Measurements from ENCODE around the gene RPS15A.

RPS15A gene

DNA sequence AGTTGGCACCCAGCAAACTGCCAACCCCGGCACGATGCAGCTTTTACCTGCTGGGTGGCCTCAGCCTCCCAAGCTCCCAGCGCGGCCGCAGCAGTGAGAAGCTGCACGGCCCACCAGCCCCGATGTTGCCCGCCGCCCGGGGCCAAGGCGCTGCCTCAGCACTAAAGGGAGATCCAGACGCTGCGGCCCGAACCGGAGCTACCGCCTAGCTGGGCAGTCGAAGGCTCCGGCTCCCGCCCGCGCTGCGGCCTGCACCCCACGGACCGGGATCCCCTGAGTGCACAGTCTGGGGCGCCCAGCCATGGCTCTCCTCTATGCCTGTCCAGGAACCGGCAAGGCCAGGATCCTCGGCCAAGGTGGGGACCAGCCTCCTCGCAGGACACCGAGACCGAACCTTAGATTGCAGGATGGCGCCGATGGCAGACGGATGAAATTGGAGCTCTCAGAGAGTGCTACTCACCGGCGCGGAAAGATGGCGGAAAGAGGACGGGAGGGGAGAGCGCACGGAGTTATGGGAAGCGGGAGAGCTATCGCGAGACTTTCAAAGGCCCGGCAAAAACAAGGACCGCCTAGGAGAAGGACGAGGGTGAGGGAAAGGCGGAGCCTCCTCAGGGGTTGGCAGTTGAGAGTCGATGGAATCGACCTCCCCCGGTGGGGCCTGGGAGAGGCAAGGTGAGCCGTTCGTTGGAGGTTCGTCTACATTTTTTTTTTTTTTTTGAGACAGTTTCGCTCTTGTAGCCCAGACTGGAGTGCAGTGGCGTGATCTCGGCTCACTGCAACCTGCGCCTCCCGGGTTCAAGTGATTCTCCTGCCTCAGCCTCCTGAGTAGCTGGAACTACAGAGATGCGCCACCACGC, at the start of gene RPS15A:
Gene RPS15A, minus strand, starts transcription at position 485 of the 857 bp plus-strand sequence. CDS start 1,221 bp downstream, outside the sequence.
- DNase-seq = peak; percentile 94

DNA sequence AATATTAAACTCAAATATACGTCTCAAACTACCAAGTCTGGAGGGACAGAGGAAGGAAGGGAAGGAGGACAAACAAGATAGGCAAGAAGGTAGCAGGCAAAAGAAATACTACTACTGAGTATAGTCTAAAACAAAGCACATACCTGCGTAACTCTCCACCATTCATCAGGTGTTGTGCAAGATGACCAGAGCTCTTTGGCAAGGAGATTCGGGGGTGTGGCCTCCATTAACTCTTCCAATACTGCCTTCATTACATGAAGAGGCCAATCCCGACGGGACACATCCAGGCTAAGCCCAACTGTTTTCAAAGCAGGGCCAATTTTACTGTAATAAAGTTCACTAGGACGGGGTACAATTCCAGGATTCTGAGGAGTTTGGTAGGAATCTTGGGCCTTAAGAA, 49.4 kb upstream of the RPS15A start:
- DNase-seq = no peak

DNA sequence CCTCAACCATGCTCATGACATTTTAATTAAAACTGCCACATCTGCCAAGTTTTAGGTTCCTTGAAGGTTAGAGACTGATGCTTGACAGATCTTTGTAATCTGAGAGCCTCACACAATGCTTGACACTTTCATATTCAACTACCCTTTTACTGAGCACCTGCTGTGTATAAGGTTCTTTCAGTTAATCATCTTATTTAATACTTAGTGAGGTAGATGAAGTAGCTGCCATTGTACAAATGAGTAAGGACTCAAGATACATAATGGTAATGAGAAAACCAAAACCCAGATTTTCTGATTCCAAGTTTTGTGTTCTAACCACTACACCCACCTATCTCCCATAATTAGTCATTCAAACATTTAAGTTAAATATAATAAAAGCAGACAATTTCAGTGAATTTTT, 46.6 kb upstream of the RPS15A start:
- no peak for DNase-seq

DNA sequence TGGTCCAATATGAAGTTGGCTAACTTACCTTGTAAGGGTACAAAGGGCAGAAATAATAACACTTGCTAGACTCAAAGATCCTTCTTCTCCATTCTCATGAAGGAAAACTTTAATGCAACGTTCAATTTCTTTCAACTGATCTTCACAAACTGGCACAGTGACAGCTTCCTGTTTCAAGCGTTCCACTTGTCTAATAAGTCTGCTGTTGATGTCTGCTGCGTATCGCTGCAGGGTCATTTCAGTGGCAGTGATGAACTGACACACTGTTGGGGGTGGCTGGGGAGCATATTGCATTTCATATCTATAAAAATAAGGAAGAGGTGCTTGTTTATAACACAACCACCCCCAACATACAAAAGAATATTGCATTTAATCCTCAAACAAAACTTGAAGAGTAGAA, 44.7 kb upstream of the RPS15A start:
- DNase-seq = no peak

DNA sequence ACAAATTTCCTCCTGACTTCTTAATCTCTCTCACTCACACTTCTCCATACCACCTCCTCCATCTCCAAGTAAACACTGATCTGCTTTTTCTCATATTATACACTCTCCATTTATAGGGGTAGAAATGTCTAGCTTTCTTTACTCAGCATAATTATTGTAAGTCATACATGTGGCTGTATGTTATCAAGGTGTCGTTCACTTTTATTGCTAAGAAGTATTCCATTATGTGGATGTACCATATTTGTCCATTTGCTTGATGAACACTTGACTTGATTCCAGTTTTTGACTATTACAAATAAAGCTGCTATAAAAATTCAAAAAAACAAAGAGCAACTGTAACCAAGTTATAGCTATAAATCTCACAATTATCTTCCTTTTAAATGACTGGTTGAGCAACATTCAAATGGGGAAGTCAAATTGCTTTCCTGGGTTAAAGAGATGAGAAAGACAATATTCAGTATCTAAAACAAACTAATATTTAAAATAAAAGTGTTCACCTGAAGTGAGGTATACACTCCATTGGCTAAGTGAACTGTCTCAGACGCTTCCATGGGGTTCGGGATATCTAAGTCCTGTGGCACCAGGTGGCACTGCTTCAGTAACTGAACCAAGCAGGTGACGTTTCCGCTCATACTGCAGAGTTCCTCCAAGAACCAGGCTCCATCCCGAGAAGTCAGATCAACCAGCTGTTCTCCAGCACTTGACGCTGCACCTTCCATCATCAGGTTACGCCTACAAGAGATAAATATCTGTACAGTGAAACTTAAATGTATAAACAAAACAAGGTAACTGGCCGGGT, 43.8 kb upstream of the RPS15A start:
- DNase-seq = no peak

DNA sequence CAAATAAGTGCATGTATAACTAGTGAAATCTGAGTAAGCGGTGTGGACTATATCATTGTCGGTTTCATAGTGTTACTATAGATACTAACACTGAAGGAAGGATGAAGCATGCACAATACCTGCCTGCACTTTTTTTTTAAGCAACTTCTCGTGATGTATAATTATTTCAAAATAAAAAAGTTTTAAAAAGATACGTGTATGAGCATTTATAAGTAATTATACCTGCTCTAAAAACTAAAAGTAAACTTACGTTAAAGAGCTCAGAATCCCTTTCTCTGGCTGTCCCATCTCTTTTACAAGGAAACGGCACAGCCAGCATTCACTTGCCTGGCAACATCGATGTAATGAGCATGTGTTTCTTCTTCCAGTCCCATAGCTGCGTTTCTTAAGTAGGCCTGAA, 42.5 kb upstream of the RPS15A start:
- DNase-seq = no peak

DNA sequence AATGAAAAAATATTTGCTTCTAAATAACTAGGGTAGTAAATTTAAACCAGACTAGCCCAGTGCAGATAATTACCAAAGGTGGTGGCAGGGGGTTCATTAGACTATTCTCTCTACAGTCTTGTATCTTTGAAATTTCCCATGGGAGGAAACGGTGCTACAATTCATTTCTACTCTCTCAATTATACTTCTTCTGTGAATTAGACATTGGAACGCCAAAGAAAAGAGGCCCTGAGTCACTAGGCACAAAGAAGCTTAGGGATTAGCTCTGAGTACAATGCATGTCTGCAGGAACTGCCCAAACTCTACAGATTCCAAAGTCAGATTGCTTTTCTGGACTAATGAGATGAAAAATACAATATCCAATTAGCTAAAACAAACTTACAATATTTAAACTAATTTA, 41.9 kb upstream of the RPS15A start:
- no peak for DNase-seq

DNA sequence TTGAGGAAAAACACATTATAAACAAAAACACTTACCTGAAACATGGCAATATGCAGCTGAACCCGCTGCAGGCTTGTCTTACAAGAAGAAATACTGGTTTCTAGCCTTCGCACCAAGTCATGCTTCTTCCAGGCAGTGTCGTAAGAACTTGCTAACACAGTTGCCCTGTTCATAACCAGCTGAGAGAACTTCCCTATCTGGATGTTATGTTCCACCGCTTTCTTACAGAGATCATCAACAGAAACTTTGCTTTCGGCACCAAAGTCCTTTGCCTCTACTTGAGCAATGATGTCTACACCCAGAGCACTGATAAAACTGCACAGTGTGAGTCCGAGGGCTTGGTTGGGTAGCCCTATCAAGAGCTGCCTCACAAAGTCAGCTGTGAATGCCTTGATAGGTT, 39.1 kb upstream of the RPS15A start:
- DNase-seq = no peak

DNA sequence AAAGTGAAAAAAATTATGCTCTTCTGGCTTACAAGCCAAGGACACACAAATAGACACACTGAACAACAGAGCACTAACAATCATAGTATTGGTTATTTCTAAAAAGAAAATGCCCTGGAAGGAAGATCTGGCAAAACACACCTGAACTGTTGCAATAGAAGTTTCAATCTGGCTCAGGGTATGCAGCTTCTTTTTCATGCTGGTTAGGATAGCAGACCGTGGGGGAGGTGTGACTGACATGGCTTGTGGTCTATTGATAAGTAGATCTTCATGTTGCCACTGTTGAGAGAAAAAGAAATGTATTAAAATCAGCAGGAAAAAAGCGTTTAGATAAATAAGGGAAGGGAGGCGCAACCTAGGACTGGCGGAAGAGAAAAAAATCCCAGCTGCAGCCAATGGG, 37.8 kb upstream of the RPS15A start:
- no peak for DNase-seq

DNA sequence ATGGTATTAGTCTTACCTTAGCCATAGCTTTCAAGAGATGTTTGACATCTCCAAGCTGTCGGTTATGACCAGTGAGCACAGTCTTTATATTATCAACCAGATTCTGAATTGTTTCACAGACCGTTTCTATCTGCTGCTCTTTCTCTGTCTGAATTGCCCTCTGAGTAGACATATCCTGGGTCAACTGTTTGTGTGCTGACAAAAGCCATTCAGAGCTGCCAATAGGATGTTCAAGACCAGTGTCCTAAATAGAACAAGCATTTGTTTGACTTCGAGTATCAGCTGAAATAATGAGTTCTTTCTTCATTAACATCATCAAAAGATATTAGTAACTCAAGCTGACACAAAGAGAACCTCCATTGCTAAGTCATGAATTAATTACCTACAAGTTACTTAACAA, 26.2 kb upstream of the RPS15A start:
- no peak for DNase-seq

DNA sequence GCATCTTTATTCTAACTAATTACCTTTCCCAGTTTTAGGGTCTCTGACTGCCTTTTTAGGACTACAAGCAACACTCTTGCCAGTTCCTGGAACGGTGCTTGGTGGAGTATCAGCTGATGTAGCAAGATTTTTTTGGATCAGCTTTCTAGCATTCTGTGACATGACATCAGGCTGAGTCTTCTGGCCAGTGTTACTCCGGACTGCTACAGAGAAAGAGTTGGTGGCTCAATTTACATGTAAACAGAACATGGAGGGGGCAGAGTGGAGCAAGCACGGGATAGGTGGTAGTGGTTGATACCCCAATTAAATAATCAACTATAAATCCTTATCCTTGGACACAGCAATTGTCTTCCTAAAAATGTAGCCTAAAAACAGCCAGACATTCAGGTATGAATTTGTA, 21.8 kb upstream of the RPS15A start:
- DNase-seq = no peak

DNA sequence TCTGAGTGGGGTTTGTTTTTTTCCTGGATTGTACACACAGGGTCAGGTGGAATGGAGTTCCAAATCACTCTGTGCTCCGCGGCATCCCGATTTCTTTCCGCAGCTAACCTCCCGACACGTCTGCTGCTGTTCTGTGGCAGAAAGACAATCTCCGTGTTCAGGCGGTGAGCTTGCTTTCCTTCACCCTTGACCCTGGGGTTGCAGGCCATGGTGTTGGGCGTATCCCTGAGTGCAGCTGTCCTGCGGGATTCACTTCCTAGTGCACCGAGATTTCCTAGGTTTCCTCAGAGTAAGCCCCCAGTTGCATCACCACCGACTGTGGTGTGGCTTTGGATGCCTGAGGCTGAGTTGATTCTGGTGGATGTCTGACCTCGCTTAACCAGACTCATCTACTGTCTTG, 19.0 kb upstream of the RPS15A start:
- DNase-seq = no peak

DNA sequence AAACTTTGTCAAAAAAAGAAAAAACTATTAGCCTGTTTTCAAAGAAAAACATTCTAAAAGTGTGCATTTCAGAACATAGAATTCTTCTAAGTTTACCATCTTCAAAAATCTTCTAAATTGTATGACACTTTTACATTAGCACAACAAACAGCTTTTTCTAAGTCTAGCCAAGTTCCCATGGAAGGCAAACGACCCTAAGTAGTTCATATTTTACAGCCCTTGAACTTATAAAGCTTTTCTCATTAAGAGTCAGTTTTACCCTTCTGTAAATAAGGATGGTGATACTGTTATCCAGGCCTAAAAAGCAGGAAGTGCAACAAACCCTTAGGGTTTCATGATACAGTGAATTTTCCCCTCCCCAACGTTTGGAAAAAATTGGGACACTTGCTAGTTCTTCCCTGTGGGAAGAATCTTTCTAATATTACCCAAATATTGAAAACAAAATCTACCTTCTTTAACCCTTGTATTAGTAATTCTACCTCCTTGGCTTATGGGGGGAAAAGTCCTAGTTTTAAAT, 15.2 kb upstream of the RPS15A start:
- DNase-seq = no peak

DNA sequence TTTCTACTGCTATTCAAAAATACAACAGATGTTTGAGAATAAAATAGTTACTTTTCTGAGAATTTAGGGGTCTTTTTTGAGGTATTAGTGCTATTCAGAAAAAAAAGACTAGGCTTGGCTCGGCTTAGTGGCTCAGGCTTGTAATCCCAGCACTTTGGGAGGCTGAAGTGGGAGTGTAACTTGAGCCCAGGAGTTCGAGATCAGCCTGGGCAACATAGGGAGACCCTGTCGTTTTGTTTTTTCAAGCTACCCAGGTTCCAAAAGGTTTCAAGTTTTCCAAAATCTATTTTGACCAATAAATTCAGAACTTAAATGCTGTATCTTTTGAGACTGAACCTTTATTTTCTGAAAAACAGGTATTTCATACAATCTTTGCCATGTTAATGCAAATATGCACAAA, 14.4 kb upstream of the RPS15A start:
- no peak for DNase-seq

DNA sequence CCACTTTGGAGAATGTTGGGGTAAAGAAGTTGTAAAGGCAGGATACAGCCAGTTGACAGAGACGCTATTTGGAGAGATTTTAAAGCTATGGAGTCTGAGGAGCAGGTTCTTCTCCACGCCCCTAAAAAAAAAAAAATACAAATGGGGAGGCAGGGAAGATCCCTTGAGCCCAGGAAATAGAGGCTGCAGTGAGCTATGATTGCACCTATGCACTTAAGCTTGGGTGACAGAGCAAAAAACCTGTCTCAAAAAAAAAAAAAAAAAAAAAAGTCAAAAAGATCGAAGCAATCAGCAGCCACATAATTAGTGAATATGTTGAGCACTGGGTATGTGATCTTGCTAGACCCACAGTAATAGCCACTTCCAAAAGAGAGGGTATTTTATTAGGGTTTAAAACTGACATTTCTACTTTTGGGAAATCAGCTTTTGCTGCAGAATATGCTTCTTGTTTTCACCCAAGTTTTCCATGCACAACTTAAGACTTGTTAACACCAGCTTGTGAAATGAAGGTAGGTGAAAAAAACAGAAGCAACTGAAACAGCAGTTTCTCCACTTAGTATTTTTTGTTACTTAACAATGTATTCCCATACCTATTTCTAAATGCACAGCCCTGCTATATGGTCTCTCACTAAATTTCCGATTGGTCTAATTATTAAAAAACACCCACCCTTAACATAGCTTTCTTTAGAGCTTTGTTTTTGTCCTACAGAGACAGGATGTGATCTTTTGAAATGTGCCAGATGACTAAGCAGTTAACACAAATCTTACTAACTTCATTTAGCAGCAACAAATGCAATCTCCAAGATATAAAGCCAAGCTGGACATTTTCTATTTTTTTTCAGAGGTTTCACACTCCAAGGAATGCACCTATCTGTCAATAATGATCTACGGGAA, 13.7 kb upstream of the RPS15A start:
- DNase-seq = no peak

DNA sequence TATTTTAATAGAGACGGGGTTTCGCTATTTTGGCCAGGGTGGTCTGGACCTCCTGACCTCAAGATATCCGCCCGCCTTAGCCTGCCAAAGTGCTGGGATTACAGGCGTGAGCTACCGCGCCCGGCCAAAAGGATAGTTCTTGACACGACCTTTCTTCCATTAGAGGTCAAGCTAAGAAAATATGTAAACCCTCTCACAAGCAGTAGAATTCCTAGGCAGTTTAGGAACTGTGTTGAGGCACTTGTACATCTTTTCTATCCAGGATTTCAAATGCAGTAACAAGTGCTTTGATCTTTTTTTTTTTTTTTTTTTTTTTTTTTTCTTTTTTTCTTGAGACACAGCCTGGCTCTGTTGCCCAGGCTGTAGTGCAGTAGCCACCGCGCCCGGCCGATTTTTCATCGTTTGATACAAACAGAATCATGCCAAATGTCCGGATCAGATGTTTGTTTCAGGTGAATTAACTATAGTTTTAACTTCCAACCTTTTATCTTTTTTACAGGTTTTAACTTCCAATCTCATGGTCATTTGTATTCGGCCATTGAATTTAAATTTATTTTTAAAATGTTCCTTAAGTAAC, 12.7 kb upstream of the RPS15A start:
- no peak for DNase-seq

DNA sequence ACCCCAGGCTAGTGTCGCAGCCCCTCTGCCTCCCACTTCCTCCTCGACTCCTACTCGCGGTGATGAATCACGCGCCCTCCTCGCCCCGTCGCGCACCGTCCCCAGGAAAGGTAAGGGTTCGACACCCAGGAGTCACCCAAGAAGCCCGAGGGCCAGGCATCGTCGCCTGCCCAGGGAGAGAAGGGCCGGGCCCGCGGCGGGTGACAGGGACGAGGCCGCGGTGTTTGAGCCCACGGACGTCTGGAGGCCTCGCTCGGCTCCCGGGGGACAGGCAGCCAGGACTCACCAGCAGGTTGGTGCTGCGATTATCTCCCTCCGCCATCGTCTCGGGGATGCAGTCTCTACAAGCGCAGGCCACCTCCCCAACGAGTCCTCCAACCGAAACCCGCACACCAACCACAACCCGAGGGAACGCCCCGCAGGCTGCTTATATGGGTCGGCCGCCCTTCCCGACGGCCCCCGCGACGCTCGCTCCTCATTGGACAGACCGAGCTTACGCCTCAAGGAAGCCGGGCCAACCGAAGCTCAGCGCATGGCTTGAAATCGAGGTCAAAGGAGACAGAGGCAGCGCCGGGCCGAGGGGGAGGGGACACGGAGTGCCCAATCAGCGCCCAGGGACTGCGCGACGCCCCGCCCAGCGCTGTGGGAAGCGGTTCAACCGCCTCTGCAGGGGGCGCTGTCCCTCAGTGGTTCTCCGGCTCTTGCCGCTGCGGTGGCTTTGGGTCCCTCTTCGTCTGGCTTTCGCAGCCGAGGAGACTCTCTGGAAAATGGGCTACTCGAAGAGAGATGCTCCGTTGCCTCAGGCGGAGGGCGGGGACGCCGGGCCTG, 11.2 kb upstream of the RPS15A start, which contains the start of gene ARL6IP1:
Gene ARL6IP1, minus strand, starts transcription at position 405 of the 828 bp plus-strand sequence. Its CDS starts 83 bp downstream, at position 322.
- peak; percentile 99 for DNase-seq

DNA sequence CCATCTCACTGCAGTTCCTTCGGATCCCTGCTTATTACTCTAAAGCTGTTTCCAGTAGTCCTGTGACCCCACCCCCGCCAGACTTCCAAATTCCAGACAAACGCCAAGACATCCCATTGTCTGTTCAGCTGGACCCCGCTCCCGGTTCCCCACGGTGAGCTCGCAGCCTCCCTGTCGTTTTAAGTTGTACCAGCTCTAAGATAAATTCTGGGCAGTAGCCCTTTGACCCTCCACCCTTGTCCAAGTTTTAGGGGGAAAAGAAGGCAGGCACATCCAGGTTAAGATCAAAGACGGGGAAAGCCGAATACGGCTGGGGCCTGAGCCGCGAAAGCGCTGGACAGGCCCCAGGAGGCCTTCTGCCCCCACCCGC, 10.6 kb upstream of the RPS15A start:
- no peak for DNase-seq

DNA sequence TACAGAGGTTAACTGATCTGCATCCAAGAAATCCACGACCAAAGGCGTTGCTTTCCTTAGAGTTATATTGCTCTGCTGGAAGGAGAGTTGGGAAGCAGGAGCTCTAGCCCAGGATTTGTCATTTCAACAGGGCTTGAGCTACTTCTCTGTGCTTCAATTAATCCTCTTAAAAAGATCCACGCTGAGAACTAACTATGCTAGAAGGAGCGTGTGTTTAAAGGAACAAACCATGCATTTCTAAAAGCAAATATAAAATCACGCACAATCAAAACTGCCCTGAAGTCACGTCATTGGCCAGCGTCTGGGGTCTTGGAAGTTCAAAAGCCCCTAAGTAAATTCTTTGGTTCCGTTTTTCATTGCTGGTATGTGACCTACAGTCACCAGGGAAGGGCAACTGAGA, 10.2 kb upstream of the RPS15A start:
- DNase-seq = no peak

DNA sequence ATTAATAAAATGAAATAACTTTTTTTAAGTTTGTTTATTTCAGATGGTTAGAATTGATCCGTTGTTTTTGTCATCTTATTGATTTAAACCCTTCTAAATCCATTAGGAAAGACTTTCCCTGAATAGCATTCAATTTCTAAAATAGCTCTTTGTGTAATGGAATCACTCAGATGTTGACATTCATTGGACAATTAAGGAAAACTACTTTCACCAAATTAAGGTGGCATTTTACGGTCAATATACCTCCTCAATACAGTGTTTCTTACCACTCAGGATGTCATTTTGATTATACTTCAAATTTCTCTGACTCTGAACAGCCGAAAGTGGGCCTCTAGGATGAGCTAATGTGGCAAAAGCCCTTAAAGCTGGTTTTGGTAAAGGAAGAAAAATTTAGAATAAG, 9.4 kb upstream of the RPS15A start:
- no peak for DNase-seq

DNA sequence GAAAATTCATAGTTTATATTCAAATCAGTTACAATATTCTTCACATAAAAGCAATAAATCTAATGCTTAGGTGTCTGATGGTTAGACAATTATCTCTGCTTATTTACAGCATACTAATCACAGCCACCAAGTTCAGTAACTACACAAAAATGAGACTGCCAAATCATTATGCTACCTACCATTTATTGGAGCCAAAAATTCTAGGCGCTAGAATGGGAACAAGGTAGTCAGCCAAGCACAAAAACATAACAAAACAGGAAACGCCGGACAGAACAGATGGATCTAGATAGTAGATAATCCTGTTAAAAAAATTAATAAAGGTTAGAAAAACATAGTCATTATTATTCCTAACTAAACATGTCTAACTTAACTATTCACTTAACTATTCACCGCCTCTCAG, 7.6 kb upstream of the RPS15A start:
- DNase-seq = no peak

DNA sequence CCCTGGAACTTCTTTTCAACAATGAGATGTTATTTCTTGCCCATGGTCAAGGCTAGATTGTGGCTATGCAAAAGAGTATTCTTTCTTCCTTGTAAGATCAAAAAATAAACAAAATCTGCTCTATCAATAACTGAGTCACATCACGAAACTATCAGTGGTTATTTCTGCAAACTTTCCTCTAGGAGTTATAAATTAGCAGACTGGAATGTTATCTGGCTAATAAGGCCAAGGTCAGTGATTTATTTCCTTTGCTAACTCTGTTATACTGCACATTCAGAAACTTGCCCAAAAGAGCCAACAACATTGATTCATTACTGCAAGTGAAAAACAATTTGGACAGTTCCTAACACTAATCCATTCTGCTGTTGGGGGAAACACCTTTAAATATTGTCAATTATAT, 6.2 kb upstream of the RPS15A start:
- no peak for DNase-seq
